NCI-H446 treated with DMSO at 0.1 percent for 48 hours (cell line): ENCODE results near the gene CEACAM18.
"Not testable (repeated sequence)": the region's sequence is repeated elsewhere in the genome, so short reads cannot be mapped to it uniquely, and the experiment has no call there.

Experiments used
- DNase-seq: peaks from one replicate; lab custom pipeline; 2025; lab: John Stamatoyannopoulos, UW

Gene CEACAM18

DNA sequence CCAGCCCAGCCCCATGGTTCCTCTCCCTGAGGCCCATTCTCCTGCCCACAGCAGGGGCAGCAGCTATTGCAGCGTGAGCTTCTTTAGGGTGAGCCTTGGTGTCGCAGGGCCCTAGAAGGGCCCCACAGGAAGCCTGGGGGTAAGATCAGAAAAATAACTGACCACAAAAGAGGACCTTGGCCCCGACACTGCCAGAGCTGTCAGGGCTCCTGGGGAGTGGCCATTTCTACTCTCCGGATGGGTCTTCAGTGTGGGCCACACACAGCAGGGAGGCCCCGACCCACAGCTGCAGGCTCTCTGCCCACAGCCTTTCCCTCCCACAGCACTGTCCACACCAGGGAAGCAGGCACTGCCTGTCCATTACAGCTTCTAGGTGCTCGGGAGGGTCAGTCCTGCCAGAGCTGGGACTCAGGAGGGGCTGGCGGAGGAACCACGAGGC is 16.6 kb upstream of the CEACAM18 start:
- no peak for DNase-seq

GRCh38 chr19:51462276-51462675 is 16.1 kb upstream of the CEACAM18 start:
- no peak for DNase-seq

GRCh38 chr19:51462681-51463080 is 15.7 kb upstream of the CEACAM18 start:
- no peak for DNase-seq

DNA sequence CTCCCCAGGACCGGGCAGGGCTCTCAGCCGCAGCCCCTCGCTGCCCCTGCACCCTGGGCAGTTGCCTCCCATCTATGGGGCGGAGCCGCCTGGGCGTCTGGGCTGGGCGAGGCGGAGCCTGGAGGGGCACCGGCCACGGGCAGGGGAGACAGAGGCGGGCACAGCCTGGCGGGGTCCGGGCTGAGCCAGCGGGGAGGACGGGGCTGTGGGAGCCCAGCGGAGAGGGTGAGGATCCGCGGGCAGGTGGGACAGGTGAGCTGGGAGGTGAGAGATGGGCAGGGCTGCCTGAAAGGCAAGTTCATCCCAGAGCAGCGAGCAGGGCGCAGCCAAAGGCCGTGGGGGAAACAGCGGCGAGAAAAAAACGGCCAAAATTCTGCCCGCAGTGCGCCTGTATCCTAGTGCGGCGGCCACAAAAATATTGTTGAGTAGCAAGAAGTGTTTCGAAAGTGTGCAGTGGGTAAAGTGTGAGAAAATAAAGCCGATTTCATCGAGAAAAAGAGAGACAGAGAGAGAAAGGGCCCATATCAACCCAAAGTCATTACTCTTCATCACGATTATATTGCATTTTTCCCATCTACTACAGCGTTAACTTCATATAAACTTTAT is 14.3 kb upstream of the CEACAM18 start:
- DNase-seq: not testable (repeated sequence)

- DNase-seq: no peak
Measured at GRCh38 chr19:51466723-51467122, 11.6 kb upstream of the CEACAM18 start.

DNA sequence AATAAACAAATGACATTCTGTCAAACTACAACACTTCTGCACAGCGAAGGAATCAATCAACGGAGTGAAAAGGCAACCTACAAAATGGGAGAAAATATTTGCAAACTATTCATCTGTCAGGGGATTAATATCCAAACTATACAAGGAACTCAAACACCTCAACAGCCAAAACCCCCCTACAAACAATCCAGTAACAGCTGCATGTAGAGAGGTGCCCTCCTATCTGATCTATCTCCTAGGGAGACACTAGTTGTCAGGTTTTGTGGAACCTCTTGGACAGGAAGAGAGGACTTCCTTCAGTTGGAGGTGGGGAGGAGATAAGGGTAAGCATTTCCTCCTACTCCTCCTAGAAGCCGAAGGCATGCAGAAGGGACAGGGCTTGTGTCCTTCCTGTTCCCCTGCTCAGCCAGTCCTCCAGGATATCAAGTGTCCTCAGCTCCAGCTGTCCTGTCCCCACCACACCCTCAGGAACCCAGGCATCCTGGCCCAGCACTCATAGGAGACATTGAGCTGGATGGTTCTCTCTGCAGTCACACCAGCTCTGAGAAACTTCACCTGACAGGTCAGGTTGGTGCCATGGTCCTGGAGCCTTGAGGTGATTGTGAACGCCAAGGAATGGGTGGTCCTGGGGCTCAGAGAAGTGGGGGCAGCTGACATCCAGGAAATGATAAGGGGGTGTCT is 10.3 kb upstream of the CEACAM18 start:
- no peak for DNase-seq

DNA sequence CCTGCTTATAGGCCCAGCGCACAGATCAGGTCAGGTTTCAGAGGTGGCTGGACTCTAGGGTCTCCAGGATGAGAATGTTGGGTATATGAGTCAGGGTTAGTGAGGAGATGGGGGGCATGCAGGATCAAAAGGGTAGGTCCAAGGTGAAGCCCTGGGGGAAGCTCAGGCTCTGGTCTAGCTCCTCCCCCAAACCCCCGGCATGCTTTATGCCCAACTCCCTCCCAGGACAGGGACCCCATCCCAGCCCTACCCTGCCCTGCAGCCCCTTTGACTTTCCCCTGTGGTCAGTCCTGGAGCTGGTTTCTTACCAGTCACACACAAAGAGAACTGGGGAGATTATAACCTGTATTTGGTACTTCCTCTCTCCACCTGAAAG is 9.8 kb upstream of the CEACAM18 start:
- no peak for DNase-seq

- no peak for DNase-seq
Measured at GRCh38 chr19:51469162-51469561, 9.2 kb upstream of the CEACAM18 start.

DNA sequence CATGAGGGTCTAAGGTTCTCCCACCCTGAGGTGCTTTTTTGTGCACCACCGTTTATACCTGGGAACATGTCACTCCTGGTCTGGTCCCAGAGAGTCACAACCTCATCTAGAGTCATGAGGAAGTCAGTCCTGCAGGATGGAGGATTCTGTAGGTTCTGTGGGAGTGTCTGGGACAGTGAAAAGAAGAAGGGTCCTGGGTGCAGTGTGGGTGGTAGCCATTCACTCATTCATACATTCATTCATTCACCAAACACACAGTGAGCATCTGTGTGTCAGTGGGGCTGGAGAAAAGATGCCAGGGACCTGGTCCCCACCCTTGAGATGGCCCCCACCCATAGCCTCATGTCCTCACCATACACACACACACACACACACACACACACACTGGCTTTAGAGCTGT is 8.7 kb upstream of the CEACAM18 start:
- no peak for DNase-seq

GRCh38 chr19:51470966-51471365 is 7.4 kb upstream of the CEACAM18 start:
- no peak for DNase-seq

DNA sequence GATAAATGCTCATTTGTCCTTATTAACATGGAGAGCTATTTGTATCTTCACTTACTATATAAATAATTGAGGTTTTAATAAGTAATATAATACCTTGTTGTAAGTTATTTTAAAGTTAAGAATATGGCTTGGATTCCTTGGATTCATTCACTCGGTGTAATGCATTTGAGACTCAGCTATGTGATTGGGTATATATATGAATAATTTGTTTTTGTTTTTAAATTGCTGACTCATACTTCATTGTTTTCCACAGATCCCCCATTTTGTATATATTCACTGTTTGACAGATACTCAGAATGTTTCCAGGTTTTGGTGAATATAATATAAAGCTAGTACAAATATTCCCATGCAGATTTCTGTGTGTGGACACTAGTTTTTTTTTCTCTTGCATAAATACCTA is 6.8 kb upstream of the CEACAM18 start:
- DNase-seq: no peak

DNA sequence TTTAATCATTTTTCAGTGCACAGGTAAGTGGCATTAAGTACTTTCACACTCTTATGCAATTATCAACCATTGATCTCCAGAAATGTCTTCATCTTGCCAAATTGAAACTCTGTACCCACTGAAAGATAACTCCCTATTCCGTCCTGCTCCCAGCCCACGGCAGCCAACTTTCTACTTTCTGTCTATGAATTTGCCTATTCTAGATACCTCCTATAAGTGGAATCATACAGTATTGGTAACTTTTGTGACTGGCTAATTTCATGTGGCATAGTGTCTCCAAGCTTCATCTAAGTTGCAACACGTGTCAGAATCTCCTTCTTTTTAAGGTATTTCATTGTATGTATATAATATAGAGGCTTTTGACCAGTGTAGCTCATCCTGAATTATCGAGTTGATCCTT is 5.7 kb upstream of the CEACAM18 start:
- no peak for DNase-seq

DNA sequence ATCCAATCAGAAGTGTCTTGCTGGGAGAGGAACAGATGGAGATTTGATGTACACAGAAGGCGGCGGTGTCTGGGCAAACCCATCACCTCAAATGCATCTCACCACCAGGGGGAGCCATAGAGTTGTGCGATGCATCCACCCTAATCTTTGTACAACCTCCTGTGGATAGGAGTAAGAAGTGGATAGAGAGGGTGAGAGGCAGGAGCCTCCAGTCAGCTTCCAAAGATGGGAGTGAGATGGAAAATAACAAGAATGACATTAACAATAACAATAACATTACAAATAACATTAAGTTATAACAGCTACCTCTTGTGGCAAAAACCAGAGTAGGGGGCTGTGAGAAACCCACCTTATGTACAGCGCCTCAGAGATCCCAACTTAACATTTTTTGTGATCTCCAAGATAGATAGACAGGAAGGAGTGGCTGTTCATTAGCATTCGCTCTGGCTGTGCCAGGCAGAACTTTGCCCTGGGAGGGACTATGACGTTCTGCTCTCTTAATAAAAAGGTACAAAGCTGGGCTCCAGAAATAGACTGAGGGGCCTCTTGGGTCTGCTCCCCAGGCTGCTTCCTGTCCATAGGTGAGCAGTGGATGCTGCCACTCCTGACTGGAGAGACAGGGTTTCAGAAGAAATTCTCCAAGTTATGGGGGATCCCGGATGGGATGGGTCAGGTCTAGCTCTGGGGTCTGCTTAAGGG is 5.2 kb upstream of the CEACAM18 start:
- DNase-seq: peak; percentile 25

- no peak for DNase-seq
Measured at GRCh38 chr19:51476164-51476563, 2.2 kb upstream of the CEACAM18 start.

DNA sequence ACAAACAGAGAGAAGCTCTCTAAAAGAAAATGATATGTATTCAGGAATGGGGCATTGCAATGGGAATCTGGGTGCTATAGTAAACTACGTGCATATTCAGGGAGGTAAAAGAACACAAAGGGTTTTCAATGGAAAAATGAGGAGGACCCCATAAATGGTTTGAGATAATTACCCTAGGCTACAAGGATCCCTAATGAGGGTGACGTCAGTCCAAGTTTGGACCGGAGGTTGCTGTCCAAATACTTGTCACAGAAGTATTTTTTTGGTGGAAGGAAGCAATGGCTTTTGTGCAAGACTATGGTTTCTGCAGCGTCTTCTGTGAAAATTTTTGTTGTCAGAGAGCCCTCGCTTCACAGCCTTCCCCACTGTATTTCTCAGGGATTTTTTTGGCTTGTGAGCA is 995 bp upstream of the CEACAM18 start:
- DNase-seq: no peak

DNA sequence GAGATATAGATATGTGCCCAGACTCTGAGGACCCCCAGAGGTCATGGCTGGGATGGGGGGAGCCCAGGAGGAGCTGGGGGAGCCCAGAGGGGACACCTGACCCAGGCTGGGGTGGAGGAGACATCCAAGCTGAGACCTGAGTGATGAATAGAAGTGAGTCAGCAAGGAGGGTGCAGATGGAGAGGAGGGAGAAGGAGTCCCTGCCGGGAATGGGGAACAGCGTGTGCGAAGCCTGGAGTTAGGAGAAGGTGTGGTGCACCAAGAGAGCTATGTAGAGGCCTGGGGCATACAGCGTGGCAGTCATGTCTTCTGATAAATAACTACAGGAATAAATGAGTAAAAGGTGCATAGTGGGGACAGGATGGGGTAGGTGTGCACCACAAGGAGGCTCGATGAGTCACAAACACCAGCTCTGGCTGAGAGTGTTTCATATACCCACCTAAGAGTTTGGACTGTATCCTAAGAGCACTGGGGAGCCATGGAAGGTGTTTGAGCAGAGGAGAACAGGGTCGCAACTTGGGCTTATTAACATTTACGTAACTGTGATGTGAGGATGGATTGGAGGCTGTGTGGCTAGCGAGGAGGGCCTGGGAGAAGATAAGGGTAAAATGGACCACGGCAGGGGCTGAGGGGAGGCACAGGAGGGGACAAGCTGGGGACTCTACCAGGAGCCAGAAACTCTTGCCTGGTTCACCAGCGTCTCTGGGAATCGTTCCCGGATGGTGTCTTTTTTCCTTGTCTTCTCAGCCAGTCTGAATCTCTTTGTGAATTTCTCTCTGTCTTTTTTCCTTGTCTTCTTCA is 1.4 kb downstream of the CEACAM18 start:
- no peak for DNase-seq

DNA sequence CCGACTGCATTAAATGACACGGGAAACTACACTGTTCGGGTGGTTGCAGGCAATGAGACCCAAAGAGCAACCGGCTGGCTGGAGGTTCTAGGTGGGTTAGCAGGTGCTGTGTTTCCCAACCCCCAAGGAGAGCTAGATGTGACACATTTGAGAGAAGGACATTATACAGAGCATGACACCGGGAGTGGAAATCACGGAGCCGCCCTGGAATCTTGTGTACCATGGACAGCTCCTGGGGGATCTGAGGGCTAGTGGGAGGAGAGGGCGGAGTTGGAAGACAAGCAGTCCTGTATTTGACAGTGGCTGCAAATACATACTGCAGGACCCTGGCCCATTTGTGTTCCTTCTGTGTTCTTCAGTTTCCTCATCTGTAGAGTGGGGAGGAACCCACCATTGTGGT is 2.3 kb downstream of the CEACAM18 start:
- no peak for DNase-seq

DNA sequence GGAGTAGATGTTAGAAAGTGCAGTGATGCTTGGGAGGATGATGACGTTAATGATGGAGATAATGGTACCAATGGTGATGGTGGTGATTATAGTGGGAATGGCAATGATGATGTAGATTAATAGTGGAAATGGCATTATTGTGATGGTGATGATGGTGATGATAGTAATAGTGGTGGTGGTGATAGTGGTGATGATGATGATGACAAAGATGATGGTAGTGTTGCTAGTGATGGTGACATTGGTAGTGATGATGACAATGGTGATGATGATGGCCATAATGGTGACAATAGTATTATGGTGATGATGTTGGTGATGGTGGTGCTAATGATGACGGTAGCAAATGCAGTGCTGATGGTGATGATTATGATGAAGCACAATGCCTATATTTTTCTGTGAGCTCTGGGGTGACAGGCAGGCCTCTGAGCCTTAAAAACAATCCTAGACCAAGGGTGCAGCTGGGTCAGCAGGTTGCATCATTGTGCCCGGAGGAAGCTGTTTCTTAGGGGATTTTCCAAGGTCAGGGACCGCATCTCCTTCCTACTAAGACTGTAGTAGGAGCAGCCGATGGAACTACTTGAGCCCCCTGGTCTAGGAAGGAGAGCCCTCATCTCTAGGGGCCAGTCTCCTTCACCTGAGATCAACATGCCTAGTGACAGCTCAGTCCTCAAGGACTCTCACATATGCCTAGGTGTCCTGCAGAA is 7.8 kb downstream of the CEACAM18 start:
- no peak for DNase-seq

- DNase-seq: no peak
Measured at GRCh38 chr19:51488491-51488890, 10.2 kb downstream of the CEACAM18 start.

- DNase-seq: no peak
Measured at GRCh38 chr19:51489113-51489512, 10.8 kb downstream of the CEACAM18 start.

DNA sequence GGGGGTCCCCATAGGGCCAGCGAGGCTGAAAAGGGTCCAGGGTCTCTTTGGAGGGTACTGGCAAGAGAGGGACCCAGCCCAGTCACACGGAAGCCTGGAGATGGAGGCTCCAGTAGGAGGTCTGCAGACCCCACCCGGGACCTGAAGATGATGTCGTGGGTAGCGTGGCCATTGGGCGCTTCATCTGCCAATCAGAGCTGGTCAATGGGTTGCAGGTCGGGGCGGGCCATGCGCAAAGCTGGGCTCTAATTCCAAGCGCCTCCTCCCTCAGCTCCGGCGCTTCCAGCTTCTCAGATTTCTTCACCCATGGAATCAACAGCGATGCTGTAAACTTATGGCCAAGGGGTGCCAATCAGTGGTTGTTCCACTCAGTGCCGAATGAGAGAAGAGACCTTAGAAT is 12.3 kb downstream of the CEACAM18 start:
- no peak for DNase-seq

- no peak for DNase-seq
Measured at GRCh38 chr19:51491586-51491985, 13.2 kb downstream of the CEACAM18 start.
